Ovary (tissue), 9 donors: ENCODE data around the gene TTC39A. TPM values are rescaled to one million over a fixed set of nuclear protein-coding genes. Genes with fewer than 3 reads are reported as not detected.

Experiments used
- DNase-seq, 5 donors: peaks; one replicate each; pipeline ENCODE4 v3.0.0-alpha.2; 2019 to 2020
- H3K27ac ChIP-seq, 2 donors: fragments of 200-600 bp; one replicate each; pipeline versions ENCODE4 v1.5.1 to v1.8.0; 2019 to 2022
- H3K27me3 ChIP-seq: fragments of 200-600 bp; one replicate; pipeline ENCODE4 v1.8.0; 2022
- H3K36me3 ChIP-seq: fragments of 200-600 bp; sonication (generic); one replicate; pipeline ENCODE4 v1.5.1; 2019
- H3K4me1 ChIP-seq: one replicate; pipeline ENCODE4 v1.8.1; 2013; ENCODE audit warnings: mild to moderate bottlenecking, moderate library complexity; ENCODE audit not compliant: insufficient read depth
- H3K4me3 ChIP-seq: fragments of 200-600 bp; sonication (generic); one replicate; pipeline ENCODE4 v1.5.1; 2017
- H3K9me3 ChIP-seq, 2 donors: fragments of 200-600 bp in 1 of 2; sonication (generic) in 1 of 2; one replicate each; pipeline versions ENCODE4 v1.5.1 to v1.8.1; 2013 to 2019; ENCODE audit warnings: mild to moderate bottlenecking in 1 of 2, moderate library complexity in 1 of 2
- CTCF ChIP-seq, 3 donors: fragments of 450-650 bp in 2 of 3; fragments of 200-600 bp in 1 of 3; IDR thresholded peaks; one replicate each; pipeline versions ENCODE4 v1.5.1 to v1.8.0; 2016 to 2022; ENCODE audit warnings: antibody characterized with exemption in 3 of 3, mild to moderate bottlenecking in 1 of 3
- EP300 ChIP-seq: sonication (generic); formaldehyde crosslinking; IDR thresholded peaks from one replicate; pipeline ENCODE4 v1.6.1; 2017; ENCODE audit warnings: antibody characterized with exemption
- POLR2A ChIP-seq: fragments of 450-650 bp; IDR thresholded peaks from one replicate; pipeline ENCODE4 v1.6.1; 2017; ENCODE audit warnings: antibody characterized with exemption, mild to moderate bottlenecking, moderate library complexity
- WGBS, 3 donors: extraction: QIAGEN DNeasy Blood & Tissue Kit in 1 of 3; methylation state at CpG; one replicate each; pipeline versions ENCODE4 v1.1.5 to v1.1.7; 2013 to 2017; 5-methylcytosine and 5-hydroxymethylcytosine counted together
- intact Hi-C, 4 donors: fragments of 100-400 bp; cut with DNase I; formaldehyde crosslinking; loops; one replicate each; pipeline versions ENCODE4 v1.11.0 to v1.15.1; 2022 to 2023
- polyA plus RNA-seq, 2 donors: library from polyadenylated mRNA; stranded (reverse); fragments of 200-250 nt in 1 of 2; fragments of 350-450 nt in 1 of 2; fragmentation: Illumina TruSeq in 1 of 2; extraction: RNeasy Lipid Tissue Mini Kit (QIAGEN cat#74804) in 1 of 2; gene quantifications; one replicate each; pipeline ENCODE4 v1.2.3, GENCODE V29; 2013 to 2014
- total RNA-seq, 7 donors: library from RNA; depleted of rRNA in 2 of 7; stranded (reverse); fragments of >200 nt in 2 of 7; fragmentation: NEBNext Ultra II Directional in 3 of 7; extraction: Animal tissue kit (Norgen Biotek cat#: 25700) in 3 of 7; gene quantifications; one replicate each; pipeline versions ENCODE4 v1.1.0 to v1.2.4, GENCODE V29; 2016 to 2023
- donor health status: DM: no; HTN: no; CAD: no; lungs with moderate emphysema.
- donor health status: DM: no; HTN: no; CAD: no.
- donor health status: Bipolar disorder and iron deficiency.
- donor health status: DM: yes; HTN: yes; CAD: no.
- donor health status: DM: no; HTN: no; CAD: no.
- donor health status: DM: yes; HTN: yes; CAD: no.

Gene TTC39A
- total and polyA plus RNA-seq, 9 donors = 0.28 to 10.7 (median 0.62) TPM

DNA sequence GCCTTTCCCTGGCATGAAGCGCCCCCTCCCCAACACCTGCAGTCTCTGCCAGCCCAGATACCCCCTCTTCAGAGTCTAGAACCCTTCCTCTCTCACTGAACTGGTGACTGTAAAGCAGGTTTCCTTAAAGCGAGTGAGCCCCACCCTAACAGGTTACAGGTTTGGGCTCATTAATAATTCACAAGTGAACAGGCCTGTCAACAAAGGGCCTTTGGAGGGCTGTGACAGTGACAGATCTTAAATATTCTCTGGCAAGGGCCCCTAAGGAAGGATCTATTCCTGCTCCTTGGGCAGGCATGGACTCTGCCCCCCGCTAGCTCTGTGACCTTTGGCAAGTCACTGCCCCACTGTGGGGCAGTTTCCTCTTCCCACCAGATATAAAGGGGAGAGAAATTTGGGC lies 5.6 kb upstream of the TTC39A start:
- Histone ChIP-seq H3K27ac (no peak overlapping the region), H3K4me1 (no peaks in the 10 kb centered on the region), H3K9me3 (no peaks in the 10 kb centered on the region), H3K4me3 (no peak overlapping the region), H3K27me3 (no peaks in the 10 kb centered on the region), H3K36me3 (no peaks in the 10 kb centered on the region)
- WGBS, 3 donors = 91 to 94% (median 93%) methylated on average over 3 of the region's 3 CpGs
- no peak for DNase-seq
- intact Hi-C loops = no loop called here
- no peak for TF ChIP-seq POLR2A
- no peak for TF ChIP-seq CTCF (IDR thresholded peaks at IDR 0.05)
- TF ChIP-seq EP300 = no peak

GRCh38 chr1:51331206-51332100 lies 1.1 kb upstream of the TTC39A start:
- no peak for DNase-seq
- Histone ChIP-seq H3K4me3 (no peak overlapping the region), H3K27ac (no peak overlapping the region), H3K27me3 (no peaks in the 10 kb centered on the region), H3K36me3 (no peaks in the 10 kb centered on the region), H3K4me1 (peaks cover 1% of the 10 kb centered on the region), H3K9me3 (no peaks in the 10 kb centered on the region)
- intact Hi-C loops = no loop called here
- WGBS, 3 donors = 58 to 70% (median 63%) methylated on average over 7 of the region's 7 CpGs
- no peak for TF ChIP-seq POLR2A
- TF ChIP-seq CTCF (IDR thresholded peaks at IDR 0.05) = no peak
- no peak for TF ChIP-seq EP300

- 41 to 53% (median 53%) methylated on average over 21 to 26 of the region's 26 CpGs for WGBS, 3 donors
- intact Hi-C loops = no loop called here
- no peak for DNase-seq
- Histone ChIP-seq H3K9me3 (no peaks in the 10 kb centered on the region), H3K27me3 (no peaks in the 10 kb centered on the region), H3K36me3 (no peaks in the 10 kb centered on the region), H3K4me1 (peaks cover 1% of the 10 kb centered on the region), H3K27ac (no peak overlapping the region), H3K4me3 (no peak overlapping the region)
- TF ChIP-seq POLR2A (no peak), EP300 (no peak), CTCF (IDR thresholded peaks at IDR 0.05) (no peak)
Observed at GRCh38 chr1:51329443-51330325, 678 bp downstream of the TTC39A start.

DNA sequence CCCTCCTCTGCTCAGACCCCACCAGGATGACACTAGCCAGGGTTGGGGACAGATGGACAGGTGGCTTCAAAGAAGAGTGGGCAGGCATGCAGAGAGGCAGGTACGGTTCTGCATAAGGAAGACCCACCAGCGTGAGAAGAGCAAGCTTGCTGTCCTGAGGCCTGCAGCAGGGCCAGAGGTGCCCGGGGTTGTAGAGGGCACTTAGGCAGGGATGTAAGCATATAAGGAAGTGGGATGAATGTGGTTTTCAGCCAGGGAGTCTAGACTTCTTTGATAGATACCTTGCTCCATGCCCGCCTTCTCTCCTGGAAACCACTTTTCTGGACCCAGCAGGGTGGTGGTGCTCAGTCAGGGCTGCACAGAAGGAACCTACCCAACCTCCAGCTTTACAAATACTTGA lies 1.4 kb downstream of the TTC39A start:
- Histone ChIP-seq H3K36me3 (no peaks in the 10 kb centered on the region), H3K27me3 (no peaks in the 10 kb centered on the region), H3K9me3 (no peaks in the 10 kb centered on the region), H3K27ac (no peak overlapping the region), H3K4me1 (peaks cover 1% of the 10 kb centered on the region), H3K4me3 (no peak overlapping the region)
- intact Hi-C loops = no loop called here
- no peak for DNase-seq
- no peak for TF ChIP-seq CTCF (IDR thresholded peaks at IDR 0.05)
- 96 to 99% (median 97%) methylated on average over 4 of the region's 4 CpGs for WGBS, 3 donors
